Daoy (cell line): ENCODE measurements around the gene ZNF221. TPM values are rescaled to one million over a fixed set of nuclear protein-coding genes. Genes with fewer than 3 reads are reported as not detected.
A peak's percentile ranks its signal among the peaks of the same experiment; 100 is the strongest.

Source experiments
- DNase-seq: peaks from one replicate; pipeline ENCODE4 v3.0.0-alpha.2; 2015; ENCODE audit warnings: low read depth
- total RNA-seq: library from RNA; depleted of rRNA; stranded (reverse); fragments of >200 nt; shearing (Covaris generic); gene quantifications from 2 replicates; pipeline ENCODE4 v1.2.3, GENCODE V29; 2014; rRNA removed

The ZNF221 gene
- total RNA-seq, 1 experiment from 2014 or later = 3.0 TPM

- DNase-seq = no peak
Measured at GRCh38 chr19:43957891-43958290, 6.9 kb downstream of the ZNF221 start.

GRCh38 chr19:43960411-43960810, 9.4 kb downstream of the ZNF221 start:
- no peak for DNase-seq

GRCh38 chr19:43966079-43966694, 15.2 kb downstream of the ZNF221 start:
- DNase-seq = no peak

- DNase-seq = no peak
Measured at GRCh38 chr19:43976732-43977131, 25.7 kb downstream of the ZNF221 start.

- no peak for DNase-seq
Measured at GRCh38 chr19:43983544-43983911, 32.5 kb downstream of the ZNF221 start.

- DNase-seq = peak; percentile 98
Measured at GRCh38 chr19:43983912-43984686, 33.1 kb downstream of the ZNF221 start, which contains the start of gene ZNF155. Gene ZNF155, plus strand, starts transcription at chr19:43984188. Its CDS starts 4,356 bp downstream, at chr19:43988544.

- DNase-seq = no peak
Measured at GRCh38 chr19:43984687-43985000, 33.6 kb downstream of the ZNF221 start.

GRCh38 chr19:43997631-43998290, 46.7 kb downstream of the ZNF221 start:
- DNase-seq = peak; percentile 59

- DNase-seq = no peak
Measured at GRCh38 chr19:44002212-44002565, 51.2 kb downstream of the ZNF221 start.

- peak; percentile 97 for DNase-seq
Measured at GRCh38 chr19:44002566-44003460, 51.8 kb downstream of the ZNF221 start, which contains the start of gene ZNF230. Gene ZNF230, plus strand, starts transcription at chr19:44002957. Its CDS starts 4,122 bp downstream, at chr19:44007079.

GRCh38 chr19:44003461-44004009, 52.5 kb downstream of the ZNF221 start:
- no peak for DNase-seq

- no peak for DNase-seq
Measured at GRCh38 chr19:44005973-44006372, 54.9 kb downstream of the ZNF221 start.

- DNase-seq = no peak
Measured at GRCh38 chr19:44007473-44007872, 56.4 kb downstream of the ZNF221 start.

- no peak for DNase-seq
Measured at GRCh38 chr19:44010468-44010867, 59.4 kb downstream of the ZNF221 start.

Other genes starting within 250 kb of the ZNF221 start
- not detected in 2 replicates for gene IRGC, start 235.2 kb upstream of the ZNF221 start, total RNA-seq
- gene SMG9, start 196.3 kb upstream of the ZNF221 start, total RNA-seq = 14.1 and 20.3 TPM in 2 replicates
- gene KCNN4, start 170.3 kb upstream of the ZNF221 start, total RNA-seq = 6.0 and 9.8 TPM in 2 replicates
- gene LYPD5, start 148.8 kb upstream of the ZNF221 start, total RNA-seq = 0.89 and 2.9 TPM in 2 replicates
- gene ZNF283, start 123.9 kb upstream of the ZNF221 start, total RNA-seq = 5.8 and 17.6 TPM in 2 replicates
- 0.11 and 0.57 TPM in 2 replicates for gene ZNF404, start 67.3 kb upstream of the ZNF221 start, total RNA-seq
- gene ZNF45, start 15.9 kb upstream of the ZNF221 start, total RNA-seq = 11.3 and 12.6 TPM in 2 replicates
- gene ZNF155, start 33.0 kb downstream of the ZNF221 start, total RNA-seq = 8.0 and 9.0 TPM in 2 replicates
- 3.0 and 4.9 TPM in 2 replicates for gene ZNF230, start 51.7 kb downstream of the ZNF221 start, total RNA-seq
- gene ZNF222, start 74.2 kb downstream of the ZNF221 start, total RNA-seq = 4.3 and 5.5 TPM in 2 replicates
- 2.1 and 5.4 TPM in 2 replicates for gene ZNF223, start 100.8 kb downstream of the ZNF221 start, total RNA-seq
- 1.7 and 2.3 TPM in 2 replicates for gene ZNF284, start 120.9 kb downstream of the ZNF221 start, total RNA-seq
- 10.9 and 11.2 TPM in 2 replicates for gene ZNF224, start 143.1 kb downstream of the ZNF221 start, total RNA-seq
- gene ZNF225, start 162.2 kb downstream of the ZNF221 start, total RNA-seq = 4.1 and 4.9 TPM in 2 replicates
- 5.0 and 10.3 TPM in 2 replicates for gene ZNF234, start 190.3 kb downstream of the ZNF221 start, total RNA-seq
- gene ZNF226, start 213.9 kb downstream of the ZNF221 start, total RNA-seq = 8.1 and 12.8 TPM in 2 replicates